Upper lobe of right lung (tissue), 1 donor: Measurements from ENCODE around the gene RNU11. TPM values are rescaled to one million over a fixed set of nuclear protein-coding genes. Genes with fewer than 3 reads are reported as not detected.
"Not testable (repeated sequence)": the region's sequence is repeated elsewhere in the genome, so short reads cannot be mapped to it uniquely, and the experiment has no call there.

ENCODE experiments used
- ATAC-seq: fragments of 200-7000 bp; cut with Tn5 transposase; one replicate; pipeline ENCODE4 v1.9.1; 2020; ENCODE audit warnings: mild to moderate bottlenecking, moderate library complexity
- DNase-seq: peaks from one replicate; pipeline ENCODE4 v3.0.0-alpha.2; 2020
- H3K27ac ChIP-seq: fragments of 200-600 bp; one replicate; pipeline ENCODE4 v1.8.0; 2022
- H3K27me3 ChIP-seq: fragments of 200-600 bp; one replicate; pipeline ENCODE4 v1.8.0; 2022; ENCODE audit warnings: mild to moderate bottlenecking
- H3K36me3 ChIP-seq: fragments of 200-600 bp; one replicate; pipeline ENCODE4 v1.8.0; 2022
- H3K4me1 ChIP-seq: fragments of 200-600 bp; one replicate; pipeline ENCODE4 v1.8.0; 2022
- H3K4me3 ChIP-seq: fragments of 200-600 bp; one replicate; pipeline ENCODE4 v1.8.0; 2022; ENCODE audit warnings: mild to moderate bottlenecking
- H3K9me3 ChIP-seq: fragments of 200-600 bp; one replicate; pipeline ENCODE4 v1.8.0; 2022
- CTCF ChIP-seq: fragments of 200-600 bp; IDR thresholded peaks from one replicate; pipeline ENCODE4 v1.8.0; 2022; ENCODE audit warnings: antibody characterized with exemption
- intact Hi-C: fragments of 100-400 bp; cut with DNase I; formaldehyde crosslinking; loops from one replicate; pipeline ENCODE4 v1.11.0; 2022
- total RNA-seq: library from RNA; stranded (reverse); fragmentation: NEBNext Ultra II Directional; extraction: Animal tissue kit (Norgen Biotek cat#: 25700); gene quantifications from one replicate; pipeline ENCODE4 v1.2.1, GENCODE V29; 2021
- donor health status: DM: no; HTN: yes; CAD: no; lungs with severe emphysema.

The RNU11 gene
- total RNA-seq, 1 donor from 2014 or later, result not detected

GRCh38 chr1:28666806-28667205, 18.4 kb downstream of the RNU11 start:
- peaks cover 8% of the 10 kb centered on the region for H3K4me1 ChIP-seq
- H3K27me3 ChIP-seq, result no peaks in the 10 kb centered on the region
- no peak for TF ChIP-seq CTCF
- ATAC-seq (no peak), DNase-seq (no peak)
- intact Hi-C loops, result no loop called here
- no peak overlapping the region for H3K27ac ChIP-seq
- no peak overlapping the region for H3K4me3 ChIP-seq
- no peaks in the 10 kb centered on the region for H3K9me3 ChIP-seq
- no peaks in the 10 kb centered on the region for H3K36me3 ChIP-seq

- DNase-seq, result peak; percentile 95
- no peak for TF ChIP-seq CTCF
- peak; percentile 93 for ATAC-seq
- intact Hi-C loops, result no loop called here
- H3K9me3 ChIP-seq, result no peaks in the 10 kb centered on the region
- H3K27ac ChIP-seq, result peak within 1 kb of the TSS; percentile 99
- peak within 1 kb of the TSS; percentile 97 for H3K4me3 ChIP-seq
- no peaks in the 10 kb centered on the region for H3K36me3 ChIP-seq
- H3K27me3 ChIP-seq, result no peaks in the 10 kb centered on the region
- peaks cover 8% of the 10 kb centered on the region for H3K4me1 ChIP-seq
These were observed 20.0 kb downstream of the RNU11 start, which contains the start of gene GMEB1 for GRCh38 chr1:28668191-28668955. Gene GMEB1 (plus strand): TSS chr1:28668784. CDS start chr1:28683613, 14,829 bp downstream.

- intact Hi-C loops, result no loop called here
- H3K36me3 ChIP-seq, result no peaks in the 10 kb centered on the region
- TF ChIP-seq CTCF, result no peak
- no peaks in the 10 kb centered on the region for H3K27me3 ChIP-seq
- peak; percentile 88 for DNase-seq
- H3K4me3 ChIP-seq, result peak overlapping the region; percentile 97
- H3K9me3 ChIP-seq, result no peaks in the 10 kb centered on the region
- H3K27ac ChIP-seq, result peak overlapping the region; percentile 99
- H3K4me1 ChIP-seq, result peaks cover 8% of the 10 kb centered on the region
- peak; percentile 90 for ATAC-seq
These were observed 20.7 kb downstream of the RNU11 start for GRCh38 chr1:28668956-28669723.

GRCh38 chr1:28671254-28671780, 22.9 kb downstream of the RNU11 start:
- Histone ChIP-seq H3K4me3 (no peak overlapping the region), H3K4me1 (peaks cover 8% of the 10 kb centered on the region), H3K9me3 (no peaks in the 10 kb centered on the region), H3K36me3 (no peaks in the 10 kb centered on the region), H3K27me3 (no peaks in the 10 kb centered on the region), H3K27ac (no peak overlapping the region)
- ATAC-seq (no peak), DNase-seq (no peak)
- intact Hi-C loops, result no loop called here
- no peak for TF ChIP-seq CTCF

GRCh38 chr1:28672971-28673370, 24.6 kb downstream of the RNU11 start:
- H3K27ac ChIP-seq, DNase-seq, H3K36me3 ChIP-seq, ATAC-seq, H3K4me3 ChIP-seq, intact Hi-C loops, H3K4me1 ChIP-seq, H3K9me3 ChIP-seq, H3K27me3 ChIP-seq: not testable (repeated sequence)

GRCh38 chr1:28675924-28676257, 27.5 kb downstream of the RNU11 start:
- DNase-seq, result no peak
- intact Hi-C loops, result no loop called here
- no peak for ATAC-seq
- Histone ChIP-seq H3K27me3 (no peaks in the 10 kb centered on the region), H3K27ac (no peak overlapping the region), H3K4me3 (no peak overlapping the region), H3K36me3 (no peaks in the 10 kb centered on the region), H3K9me3 (no peaks in the 10 kb centered on the region), H3K4me1 (no peaks in the 10 kb centered on the region)
- no peak for TF ChIP-seq CTCF
